ENCODE results near the gene DRGX. TPM values are rescaled to one million over a fixed set of nuclear protein-coding genes. Genes with fewer than 3 reads are reported as not detected.
A peak's percentile ranks its signal among the peaks of the same experiment; 100 is the strongest.

Gene DRGX
- not detected in 2 replicates for total RNA-seq (2012; rRNA removed)

- Histone ChIP-seq H3K4me3 (ENCODE audit: low read length) (no peak within 1 kb of the TSS), H3K36me3 (ENCODE audit: insufficient read depth, low read length) (no peaks in the 10 kb centered on the region), H3K9ac (ENCODE audit: low read depth, low read length) (no peak within 1 kb of the TSS), H3K27me3 (ENCODE audit: control insufficient read depth, insufficient read depth, low read length) (peaks cover 96% of the 10 kb centered on the region), H3K4me2 (ENCODE audit: low read length) (no peak within 1 kb of the TSS), H3K4me1 (ENCODE audit: control insufficient read depth, insufficient read depth, low read length) (peaks cover 5% of the 10 kb centered on the region), H3K9me3 (replicated peaks; ENCODE audit: low read length) (no peaks in the 10 kb centered on the region)
These were observed at the start of gene DRGX for GRCh38 chr10:49395741-49396665. Gene DRGX (minus strand): TSS chr10:49396089. CDS start chr10:49395440, 649 bp downstream.

- Histone ChIP-seq H3K4me1 (ENCODE audit: control insufficient read depth, insufficient read depth, low read length) (no peaks in the 10 kb centered on the region), H3K9me3 (replicated peaks; ENCODE audit: low read length) (no peaks in the 10 kb centered on the region), H3K27me3 (ENCODE audit: control insufficient read depth, insufficient read depth, low read length) (no peaks in the 10 kb centered on the region), H3K4me2 (ENCODE audit: low read length) (no peak overlapping the region), H3K36me3 (ENCODE audit: insufficient read depth, low read length) (no peaks in the 10 kb centered on the region), H3K9ac (ENCODE audit: low read depth, low read length) (no peak overlapping the region), H3K4me3 (ENCODE audit: low read length) (no peak overlapping the region)
These were observed 48.5 kb upstream of the DRGX start for GRCh38 chr10:49444349-49444748.

GRCh38 chr10:49442863-49443262, 47.0 kb upstream of the DRGX start:
- Histone ChIP-seq H3K36me3 (ENCODE audit: insufficient read depth, low read length) (no peaks in the 10 kb centered on the region), H3K9me3 (replicated peaks; ENCODE audit: low read length) (no peaks in the 10 kb centered on the region), H3K27me3 (ENCODE audit: control insufficient read depth, insufficient read depth, low read length) (no peaks in the 10 kb centered on the region), H3K4me3 (ENCODE audit: low read length) (no peak overlapping the region), H3K4me1 (ENCODE audit: control insufficient read depth, insufficient read depth, low read length) (no peaks in the 10 kb centered on the region), H3K4me2 (ENCODE audit: low read length) (no peak overlapping the region), H3K9ac (ENCODE audit: low read depth, low read length) (no peak overlapping the region)

- Histone ChIP-seq H3K9ac (ENCODE audit: low read depth, low read length) (no peak overlapping the region), H3K4me3 (ENCODE audit: low read length) (peak overlapping the region; percentile 2), H3K27me3 (ENCODE audit: control insufficient read depth, insufficient read depth, low read length) (no peaks in the 10 kb centered on the region), H3K9me3 (replicated peaks; ENCODE audit: low read length) (no peaks in the 10 kb centered on the region), H3K4me1 (ENCODE audit: control insufficient read depth, insufficient read depth, low read length) (no peaks in the 10 kb centered on the region), H3K36me3 (ENCODE audit: insufficient read depth, low read length) (no peaks in the 10 kb centered on the region), H3K4me2 (ENCODE audit: low read length) (peak overlapping the region; percentile 42)
These were observed 45.9 kb upstream of the DRGX start for GRCh38 chr10:49441488-49442476.

- Histone ChIP-seq H3K9ac (ENCODE audit: low read depth, low read length) (no peak overlapping the region), H3K9me3 (replicated peaks; ENCODE audit: low read length) (no peaks in the 10 kb centered on the region), H3K4me3 (ENCODE audit: low read length) (no peak overlapping the region), H3K27me3 (ENCODE audit: control insufficient read depth, insufficient read depth, low read length) (no peaks in the 10 kb centered on the region), H3K4me2 (ENCODE audit: low read length) (no peak overlapping the region), H3K36me3 (ENCODE audit: insufficient read depth, low read length) (no peaks in the 10 kb centered on the region), H3K4me1 (ENCODE audit: control insufficient read depth, insufficient read depth, low read length) (no peaks in the 10 kb centered on the region)
These were observed 39.3 kb upstream of the DRGX start for GRCh38 chr10:49435225-49435624.

- no peaks in the 10 kb centered on the region for H3K9me3 ChIP-seq (replicated peaks; ENCODE audit: low read length)
- H3K4me1 ChIP-seq (ENCODE audit: control insufficient read depth, insufficient read depth, low read length) = no peaks in the 10 kb centered on the region
- H3K4me2 ChIP-seq (ENCODE audit: low read length) = no peak overlapping the region
- no peaks in the 10 kb centered on the region for H3K36me3 ChIP-seq (ENCODE audit: insufficient read depth, low read length)
- H3K9ac ChIP-seq (ENCODE audit: low read depth, low read length) = no peak overlapping the region
- no peaks in the 10 kb centered on the region for H3K27me3 ChIP-seq (ENCODE audit: control insufficient read depth, insufficient read depth, low read length)
- H3K4me3 ChIP-seq (ENCODE audit: low read length) = no peak overlapping the region
These were observed 37.2 kb upstream of the DRGX start for GRCh38 chr10:49433069-49433468.

GRCh38 chr10:49431426-49431825, 35.5 kb upstream of the DRGX start:
- Histone ChIP-seq H3K36me3 (ENCODE audit: insufficient read depth, low read length) (no peaks in the 10 kb centered on the region), H3K9ac (ENCODE audit: low read depth, low read length) (no peak overlapping the region), H3K9me3 (replicated peaks; ENCODE audit: low read length) (no peaks in the 10 kb centered on the region), H3K4me2 (ENCODE audit: low read length) (no peak overlapping the region), H3K4me3 (ENCODE audit: low read length) (no peak overlapping the region), H3K4me1 (ENCODE audit: control insufficient read depth, insufficient read depth, low read length) (no peaks in the 10 kb centered on the region), H3K27me3 (ENCODE audit: control insufficient read depth, insufficient read depth, low read length) (no peaks in the 10 kb centered on the region)

- no peaks in the 10 kb centered on the region for H3K9me3 ChIP-seq (replicated peaks; ENCODE audit: low read length)
- no peaks in the 10 kb centered on the region for H3K27me3 ChIP-seq (ENCODE audit: control insufficient read depth, insufficient read depth, low read length)
- H3K4me1 ChIP-seq (ENCODE audit: control insufficient read depth, insufficient read depth, low read length) = no peaks in the 10 kb centered on the region
- no peak overlapping the region for H3K4me2 ChIP-seq (ENCODE audit: low read length)
- no peaks in the 10 kb centered on the region for H3K36me3 ChIP-seq (ENCODE audit: insufficient read depth, low read length)
- H3K4me3 ChIP-seq (ENCODE audit: low read length) = no peak overlapping the region
- H3K9ac ChIP-seq (ENCODE audit: low read depth, low read length) = no peak overlapping the region
These were observed 33.6 kb upstream of the DRGX start for GRCh38 chr10:49429458-49429857.

- Histone ChIP-seq H3K9ac (ENCODE audit: low read depth, low read length) (no peak overlapping the region), H3K9me3 (replicated peaks; ENCODE audit: low read length) (no peaks in the 10 kb centered on the region), H3K4me1 (ENCODE audit: control insufficient read depth, insufficient read depth, low read length) (no peaks in the 10 kb centered on the region), H3K4me3 (ENCODE audit: low read length) (no peak overlapping the region), H3K36me3 (ENCODE audit: insufficient read depth, low read length) (no peaks in the 10 kb centered on the region), H3K27me3 (ENCODE audit: control insufficient read depth, insufficient read depth, low read length) (no peaks in the 10 kb centered on the region), H3K4me2 (ENCODE audit: low read length) (no peak overlapping the region)
These were observed 30.8 kb upstream of the DRGX start for GRCh38 chr10:49426490-49427360.

GRCh38 chr10:49419005-49419404, 23.1 kb upstream of the DRGX start:
- Histone ChIP-seq H3K36me3 (ENCODE audit: insufficient read depth, low read length) (no peaks in the 10 kb centered on the region), H3K4me2 (ENCODE audit: low read length) (no peak overlapping the region), H3K9ac (ENCODE audit: low read depth, low read length) (no peak overlapping the region), H3K4me3 (ENCODE audit: low read length) (no peak overlapping the region), H3K27me3 (ENCODE audit: control insufficient read depth, insufficient read depth, low read length) (peaks cover 22% of the 10 kb centered on the region), H3K4me1 (ENCODE audit: control insufficient read depth, insufficient read depth, low read length) (no peaks in the 10 kb centered on the region), H3K9me3 (replicated peaks; ENCODE audit: low read length) (no peaks in the 10 kb centered on the region)
